Esophagus squamous epithelium (tissue), 4 donors: ENCODE measurements around the gene ENTR1.

Experiments
- CTCF ChIP-seq, 6 experiments: fragments of 450-650 bp in 4 of 6; fragments of 200-600 bp in 2 of 6; sonication (generic) in 2 of 6; IDR thresholded peaks; one replicate each; pipeline ENCODE4 v1.5.1; 2016 to 2019; ENCODE audit warnings: antibody characterized with exemption in 6 of 6, mild to moderate bottlenecking in 4 of 6, moderate library complexity in 4 of 6
- POLR2A ChIP-seq, 4 donors: fragments of 450-650 bp; IDR thresholded peaks; one replicate each; pipeline ENCODE4 v1.6.1; 2017; ENCODE audit warnings: antibody characterized with exemption in 4 of 4, mild to moderate bottlenecking in 4 of 4, moderate library complexity in 3 of 4

GRCh38 chr9:136358016-136358415 lies 52.4 kb downstream of the ENTR1 start:
- TF ChIP-seq CTCF (IDR thresholded peaks at IDR 0.05), result no peak
- TF ChIP-seq POLR2A (IDR thresholded peaks at IDR 0.05), result no peak
